Astrocyte (in vitro differentiated cells and primary cell): ENCODE results near the gene PSG1. TPM values are rescaled to one million over a fixed set of nuclear protein-coding genes. Genes with fewer than 3 reads are reported as not detected.
"Not testable (repeated sequence)": the region's sequence is repeated elsewhere in the genome, so short reads cannot be mapped to it uniquely, and the experiment has no call there.

Source experiments
- DNase-seq: peaks from one replicate; pipeline ENCODE4 v3.0.0-alpha.2; 2010; ENCODE audit warnings: low read depth
- FAIRE-seq: peaks from 2 replicates; lab custom pipeline; 2011; peaks lifted over from hg19 to GRCh38; lab: Jason Lieb, UNC
- H2AFZ ChIP-seq: 2 replicates; pipeline ENCODE4 v1.6.0; 2012; ENCODE audit warnings: low read depth, low read length, inconsistent platforms
- H3K27ac ChIP-seq: 2 replicates; pipeline ENCODE4 v1.5.1; 2011; ENCODE audit warnings: low read depth, low read length, inconsistent platforms
- H3K27me3 ChIP-seq: 2 replicates; pipeline ENCODE4 v1.6.0; 2011; ENCODE audit warnings: low read length, inconsistent platforms; ENCODE audit not compliant: insufficient read depth
- H3K36me3 ChIP-seq: 2 replicates; pipeline ENCODE4 v1.5.1; 2011; ENCODE audit warnings: low read length, inconsistent platforms; ENCODE audit not compliant: insufficient read depth
- H3K4me1 ChIP-seq: 2 replicates; pipeline ENCODE4 v1.5.1; 2011; ENCODE audit warnings: low read length, inconsistent platforms; ENCODE audit not compliant: insufficient read depth
- H3K4me2 ChIP-seq: 2 replicates; pipeline ENCODE4 v1.6.0; 2012; ENCODE audit warnings: low read length, inconsistent platforms
- H3K4me3 ChIP-seq: 2 replicates; pipeline ENCODE4 v1.5.1; 2011; ENCODE audit warnings: low read depth, mild to moderate bottlenecking, low read length, inconsistent platforms; ENCODE audit not compliant: insufficient read depth
- H3K79me2 ChIP-seq: 2 replicates; pipeline ENCODE4 v1.6.0; 2012; ENCODE audit warnings: mild to moderate bottlenecking, low read length, inconsistent platforms; ENCODE audit not compliant: insufficient read depth
- H3K9ac ChIP-seq: 2 replicates; pipeline ENCODE4 v1.6.0; 2012; ENCODE audit warnings: mild to moderate bottlenecking, low read length, inconsistent platforms
- H3K9me3 ChIP-seq: 2 replicates; pipeline ENCODE4 v1.5.1; 2012; ENCODE audit warnings: low read depth, mild to moderate bottlenecking, low read length, inconsistent platforms; ENCODE audit not compliant: insufficient read depth
- H4K20me1 ChIP-seq: 2 replicates; pipeline ENCODE4 v1.6.0; 2012; ENCODE audit warnings: low read length, inconsistent platforms; ENCODE audit not compliant: insufficient read depth
- H3K27ac Mint-ChIP-seq: one replicate; pipeline ENCODE4 v1.8.0; 2021; ENCODE audit warnings: mild to moderate bottlenecking, mixed read lengths; ENCODE audit not compliant: unreplicated experiment
- H3K27me3 Mint-ChIP-seq: one replicate; pipeline ENCODE4 v1.8.0; 2021; ENCODE audit warnings: low read depth, mixed read lengths; ENCODE audit not compliant: unreplicated experiment
- H3K36me3 Mint-ChIP-seq: one replicate; pipeline ENCODE4 v1.8.0; 2021; ENCODE audit warnings: low read depth, mixed read lengths; ENCODE audit not compliant: unreplicated experiment
- H3K4me1 Mint-ChIP-seq: one replicate; pipeline ENCODE4 v1.8.0; 2021; ENCODE audit warnings: low read depth, mixed read lengths; ENCODE audit not compliant: unreplicated experiment
- H3K4me3 Mint-ChIP-seq: one replicate; pipeline ENCODE4 v1.8.0; 2021; ENCODE audit warnings: mild to moderate bottlenecking, moderate library complexity, mixed read lengths; ENCODE audit not compliant: unreplicated experiment
- H3K9me3 Mint-ChIP-seq: one replicate; pipeline ENCODE4 v1.8.0; 2021; ENCODE audit warnings: mild to moderate bottlenecking, mixed read lengths; ENCODE audit not compliant: unreplicated experiment
- CTCF ChIP-seq: IDR thresholded peaks from 2 replicates; pipeline ENCODE4 v1.5.1; 2011; ENCODE audit warnings: low read depth, mild to moderate bottlenecking, inconsistent platforms, low read length, moderate library complexity; ENCODE audit not compliant: insufficient read depth
- EZH2 ChIP-seq: IDR thresholded peaks from 2 replicates; pipeline ENCODE4 v1.6.1; 2012; ENCODE audit warnings: mild to moderate bottlenecking, low read length, inconsistent platforms; ENCODE audit not compliant: insufficient read depth
- total RNA-seq: library from RNA; stranded (reverse); gene quantifications from 2 replicates; pipeline ENCODE4 v1.2.1, GENCODE V29; 2021

PSG1 gene
- total RNA-seq, 1 donor from 2014 or later: 0.52 TPM

- not testable (repeated sequence) for H3K4me2 ChIP-seq, H3K9me3 ChIP-seq, FAIRE-seq, H3K9ac ChIP-seq, H3K36me3 Mint-ChIP-seq, H3K4me1 Mint-ChIP-seq, H2AFZ ChIP-seq, H3K27me3 Mint-ChIP-seq, H3K79me2 ChIP-seq, H4K20me1 ChIP-seq, H3K27me3 ChIP-seq, H3K36me3 ChIP-seq, H3K4me3 Mint-ChIP-seq, H3K4me3 ChIP-seq, DNase-seq
- Mint-ChIP-seq H3K27ac (peak overlapping the region; percentile 8), H3K9me3 (peaks cover 19% of the 10 kb centered on the region)
- Histone ChIP-seq H3K4me1 (peaks cover 22% of the 10 kb centered on the region), H3K27ac (peak overlapping the region; percentile 93)
Measured at GRCh38 chr19:42874136-42874535, 5.4 kb downstream of the PSG1 start.

GRCh38 chr19:42872608-42873007 lies 6.9 kb downstream of the PSG1 start:
- Histone ChIP-seq H3K27me3 (no peaks in the 10 kb centered on the region), H3K4me2 (no peak overlapping the region), H2AFZ (no peak overlapping the region), H3K79me2 (no peaks in the 10 kb centered on the region), H3K4me1 (peaks cover 22% of the 10 kb centered on the region), H3K27ac (no peak overlapping the region), H4K20me1 (no peaks in the 10 kb centered on the region), H3K36me3 (no peaks in the 10 kb centered on the region), H3K9ac (no peak overlapping the region), H3K9me3 (no peaks in the 10 kb centered on the region), H3K4me3 (no peak overlapping the region)
- DNase-seq (no peak), FAIRE-seq (no peak)
- no peak for TF ChIP-seq EZH2
- TF ChIP-seq CTCF: peak; percentile 13
- Mint-ChIP-seq H3K27me3 (no peaks in the 10 kb centered on the region), H3K4me1 (no peaks in the 10 kb centered on the region), H3K9me3 (peaks cover 24% of the 10 kb centered on the region), H3K4me3 (no peak overlapping the region), H3K27ac (no peak overlapping the region), H3K36me3 (no peaks in the 10 kb centered on the region)

GRCh38 chr19:42857544-42857867 lies 22.0 kb downstream of the PSG1 start:
- Histone ChIP-seq H3K9ac (no peak overlapping the region), H3K79me2 (no peaks in the 10 kb centered on the region), H3K27ac (no peak overlapping the region), H3K4me2 (no peak overlapping the region), H3K9me3 (no peaks in the 10 kb centered on the region), H3K4me3 (no peak overlapping the region), H2AFZ (no peak overlapping the region), H4K20me1 (no peaks in the 10 kb centered on the region), H3K36me3 (no peaks in the 10 kb centered on the region), H3K4me1 (peaks cover under 1% of the 10 kb centered on the region), H3K27me3 (no peaks in the 10 kb centered on the region)
- Mint-ChIP-seq H3K4me3 (no peak overlapping the region), H3K27ac (no peak overlapping the region), H3K9me3 (peaks cover 30% of the 10 kb centered on the region), H3K4me1 (no peaks in the 10 kb centered on the region), H3K36me3 (peaks cover 3% of the 10 kb centered on the region), H3K27me3 (no peaks in the 10 kb centered on the region)
- FAIRE-seq: no peak
- DNase-seq: no peak
- TF ChIP-seq EZH2: no peak
